Activated naive CD4-positive, alpha-beta T cell treated with anti-CD3 and anti-CD28 coated beads, Interleukin-2, amount 50 U/mL, for 16 hours (primary cell): ENCODE measurements around the gene INPP5A.

Source experiments
- DNase-seq: peaks from one replicate; pipeline ENCODE4 v3.0.0-alpha.2; 2020

Gene INPP5A

DNA sequence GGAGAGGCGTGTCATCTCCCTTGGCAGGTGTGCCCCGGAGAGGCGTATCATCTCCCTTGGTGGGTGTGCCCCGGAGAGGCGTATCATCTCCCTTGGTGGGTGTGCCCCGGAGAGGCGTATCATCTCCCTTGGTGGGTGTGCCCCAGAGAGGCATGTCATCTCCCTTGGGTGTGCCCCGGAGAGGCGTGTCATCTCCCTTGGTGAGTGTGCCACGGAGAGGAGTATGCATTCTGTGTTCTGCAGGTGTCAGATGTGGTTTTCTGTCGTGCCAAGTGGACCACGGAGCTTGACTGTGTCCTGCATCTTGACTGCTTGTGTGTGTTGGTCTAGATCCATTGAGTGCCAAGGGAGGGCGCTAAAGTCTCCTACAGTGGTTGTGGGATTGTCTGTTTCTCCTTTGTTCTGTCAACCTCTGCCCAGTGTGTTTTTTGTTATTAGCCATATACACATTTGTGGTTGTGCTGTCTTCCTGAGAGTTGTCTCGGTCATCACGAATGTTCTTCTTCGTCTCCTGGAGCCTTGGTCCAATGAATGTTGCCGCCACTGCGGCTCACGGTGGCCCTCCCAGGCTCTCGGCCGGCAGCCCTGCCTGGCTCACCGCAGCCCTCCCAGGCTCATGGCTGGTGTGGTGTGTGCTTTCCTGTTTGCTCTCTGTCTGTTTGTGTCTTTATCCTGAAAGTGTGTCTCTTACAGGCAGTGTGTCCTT lies 96.8 kb downstream of the INPP5A start:
- no peak for DNase-seq

DNA sequence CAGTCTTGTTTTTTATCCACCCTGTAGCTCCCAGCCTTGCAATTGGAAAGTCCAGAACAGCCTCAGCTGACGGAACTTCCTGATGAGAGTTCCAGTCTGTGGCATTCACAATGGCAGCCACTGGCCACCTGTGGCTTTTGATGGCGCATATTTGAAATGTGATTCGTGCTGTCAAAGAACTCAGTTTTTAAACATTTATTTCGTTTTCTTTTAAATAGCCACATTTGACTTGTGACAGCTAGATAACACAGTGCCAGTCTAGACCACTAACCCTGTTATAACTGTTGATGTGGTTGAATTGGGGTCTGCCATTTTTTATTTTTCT lies 97.3 kb downstream of the INPP5A start:
- DNase-seq = no peak

DNA sequence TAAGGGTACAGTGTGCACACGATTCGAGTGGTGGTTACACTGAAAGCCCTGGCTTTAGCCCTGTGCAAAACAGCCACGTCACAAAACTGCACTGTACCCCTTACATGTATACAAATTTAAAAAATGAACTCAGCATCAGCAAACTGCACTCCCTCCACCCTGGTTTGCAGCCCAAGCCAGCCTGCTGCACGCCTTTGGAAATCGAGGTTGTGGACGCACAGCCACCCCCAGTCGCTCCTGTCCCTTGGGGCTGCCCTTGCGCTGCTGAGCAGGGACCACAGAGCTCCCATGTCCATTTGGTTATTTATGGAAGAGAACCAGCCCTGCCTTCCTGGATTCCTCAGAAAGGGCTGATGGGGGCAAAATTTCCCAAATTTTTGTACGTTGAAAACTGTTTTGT lies 98.8 kb downstream of the INPP5A start:
- DNase-seq = no peak

DNA sequence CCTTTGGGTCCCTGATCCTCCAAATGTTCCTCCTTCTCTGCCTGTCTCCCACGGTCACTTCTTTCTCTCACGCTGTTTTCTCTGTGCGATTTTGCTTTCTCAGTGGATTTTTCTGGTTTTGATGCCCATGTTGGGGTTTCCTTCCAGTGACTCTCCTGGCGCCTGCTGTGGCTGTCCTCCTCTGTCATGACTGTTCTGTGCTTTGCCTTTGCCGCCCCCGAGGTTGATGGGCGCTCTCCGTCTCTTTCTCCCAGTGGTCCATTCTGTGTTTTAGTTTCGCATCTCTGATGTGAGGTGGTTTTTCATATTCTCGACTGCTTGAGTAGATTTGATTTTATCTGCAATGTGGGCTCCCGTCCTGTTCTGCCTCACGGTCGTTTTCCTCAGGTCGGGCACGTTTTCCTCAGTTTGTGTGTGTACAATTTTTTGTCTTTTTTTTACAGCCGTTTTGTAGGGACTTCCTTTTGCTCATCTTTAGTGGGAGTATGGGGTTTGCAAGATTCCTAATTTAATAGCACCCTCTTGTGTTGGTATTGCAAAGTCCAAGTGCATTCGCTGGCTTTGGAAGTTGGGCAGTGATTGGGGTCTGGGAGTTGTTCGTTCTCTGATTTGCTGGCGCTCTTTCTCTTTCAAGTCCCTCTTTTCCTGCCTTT lies 100.0 kb downstream of the INPP5A start:
- no peak for DNase-seq

DNA sequence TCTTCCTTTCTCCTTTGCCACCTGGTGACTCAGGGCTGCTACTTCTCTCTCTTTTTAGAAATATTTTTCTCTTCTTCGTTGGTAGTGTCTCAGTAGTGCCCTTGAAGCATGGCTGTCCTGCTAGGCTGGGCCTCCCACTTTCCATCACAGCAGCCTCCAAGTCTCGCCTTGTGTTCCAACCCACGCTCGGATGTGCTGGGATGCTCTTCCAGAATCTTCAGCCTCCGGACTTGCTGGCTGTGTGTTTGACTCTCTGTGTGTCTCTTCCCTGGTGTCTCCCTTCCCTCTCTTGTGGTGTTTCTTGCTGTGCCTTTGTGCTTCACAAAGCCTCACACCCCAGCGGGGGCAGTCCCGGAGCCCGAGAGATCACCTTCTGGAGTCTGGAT lies 100.5 kb downstream of the INPP5A start:
- DNase-seq = no peak

DNA sequence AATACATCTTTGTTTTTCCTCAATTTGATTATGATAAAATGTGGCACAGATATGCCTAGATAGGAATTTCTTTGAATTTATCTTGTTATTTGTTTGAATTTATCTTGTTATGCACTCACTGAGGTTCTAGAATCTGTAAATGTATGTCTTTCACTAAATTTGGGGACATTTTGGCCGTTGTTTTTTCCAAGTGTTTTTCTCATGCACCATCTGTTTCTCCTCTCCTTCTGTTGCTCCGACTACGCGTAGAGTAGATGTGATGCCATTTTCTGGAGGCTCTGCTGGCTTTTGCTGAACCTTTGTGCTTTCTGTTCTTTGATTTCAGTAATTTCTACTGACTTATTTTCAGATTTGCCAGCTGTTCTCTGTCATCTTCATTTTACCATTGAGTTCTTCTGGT lies 101.9 kb downstream of the INPP5A start:
- DNase-seq = no peak

DNA sequence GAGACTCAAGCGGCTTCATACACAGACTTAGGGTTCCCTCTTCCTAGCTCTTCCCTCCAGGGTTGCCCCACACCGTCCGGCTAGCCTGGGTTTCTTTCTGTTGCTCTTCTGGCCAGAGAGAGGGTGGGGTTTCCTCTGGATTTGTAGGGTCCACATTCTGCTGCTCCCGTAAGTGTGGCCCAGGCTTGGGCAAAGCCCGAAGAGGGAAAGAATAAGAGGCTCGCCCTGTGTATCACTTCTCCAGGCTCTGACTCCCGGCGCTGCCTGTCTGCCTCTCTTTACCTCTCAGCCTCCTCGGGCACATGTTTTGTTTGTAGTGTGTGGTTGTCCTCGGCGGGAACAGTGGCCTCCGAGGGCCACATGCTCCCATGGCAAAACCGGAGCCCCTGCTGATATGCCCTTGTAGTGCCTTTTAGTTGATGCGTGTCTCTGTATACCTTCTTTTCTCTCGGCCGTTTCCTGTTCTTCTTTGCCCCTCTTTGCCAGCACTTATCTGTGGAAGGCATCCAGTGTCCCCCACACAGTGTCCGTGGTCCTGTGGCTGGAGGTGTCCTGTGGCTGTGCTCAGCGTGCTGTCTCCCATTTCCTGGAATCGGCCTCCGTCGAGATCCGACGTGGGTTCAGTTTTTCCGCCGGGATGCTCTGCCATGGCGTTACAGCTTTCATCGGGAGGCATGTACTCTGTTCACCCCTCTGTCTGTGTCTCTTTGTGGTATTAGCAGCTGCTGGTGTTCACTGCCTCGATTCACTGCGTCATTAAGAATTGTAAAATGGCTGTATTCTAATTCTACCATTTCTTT lies 102.9 kb downstream of the INPP5A start:
- DNase-seq = no peak

DNA sequence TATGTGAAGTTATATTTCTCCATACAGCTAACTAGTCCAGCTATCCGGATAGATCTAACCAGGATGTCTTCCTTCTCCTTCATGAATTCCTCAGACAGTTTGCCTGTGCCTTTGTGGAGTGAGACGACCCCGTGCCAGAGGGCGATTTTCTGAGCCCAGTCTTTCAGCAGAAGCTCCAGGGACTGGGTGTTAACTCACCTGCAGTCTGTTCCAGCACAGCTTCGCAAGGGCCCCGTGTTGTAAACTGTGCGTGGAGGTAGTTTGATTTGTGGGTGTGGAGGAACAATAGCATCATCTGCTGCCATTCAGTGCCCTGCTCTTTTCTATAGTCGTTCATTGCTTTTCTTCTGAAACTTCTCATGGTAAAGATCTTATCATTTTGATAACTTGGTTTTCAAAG lies 103.8 kb downstream of the INPP5A start:
- no peak for DNase-seq

DNA sequence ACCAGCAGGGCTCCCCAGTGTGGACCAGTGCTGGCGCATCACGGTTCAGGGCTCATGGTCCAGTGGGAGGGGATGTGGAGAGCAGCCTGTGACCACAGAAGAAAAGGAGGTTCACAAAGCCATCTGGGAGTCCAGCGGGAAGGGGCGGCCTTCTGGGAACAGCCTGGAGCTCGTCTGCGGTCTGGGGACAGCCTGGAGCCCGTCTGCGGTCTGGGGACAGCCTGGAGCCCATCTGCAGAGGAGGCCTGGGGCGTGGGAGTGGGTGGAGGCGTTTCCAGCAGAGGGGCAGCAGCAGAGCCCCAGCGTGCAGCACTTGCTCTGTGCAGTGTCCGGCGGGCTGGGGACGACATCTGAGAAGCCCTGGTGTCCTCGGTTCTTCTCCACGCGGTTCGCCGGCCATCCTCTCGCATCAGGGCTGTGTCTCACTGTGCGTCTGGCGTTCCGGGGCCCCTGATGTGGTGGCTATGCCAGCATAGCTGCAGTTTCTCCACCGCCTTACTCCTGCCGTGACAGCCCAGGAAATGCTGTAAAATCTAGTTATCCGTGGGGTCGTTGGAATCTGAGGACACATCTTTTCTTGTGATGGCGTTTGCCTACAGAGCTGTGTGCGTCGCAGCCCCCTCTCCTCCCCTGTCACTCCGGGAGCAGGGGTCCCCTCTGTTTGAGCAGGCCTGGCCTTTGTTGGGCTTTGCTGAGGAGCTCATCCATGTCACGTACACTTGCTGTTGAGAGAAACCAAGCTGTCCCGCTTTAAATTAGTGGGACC lies 104.6 kb downstream of the INPP5A start:
- DNase-seq = no peak

DNA sequence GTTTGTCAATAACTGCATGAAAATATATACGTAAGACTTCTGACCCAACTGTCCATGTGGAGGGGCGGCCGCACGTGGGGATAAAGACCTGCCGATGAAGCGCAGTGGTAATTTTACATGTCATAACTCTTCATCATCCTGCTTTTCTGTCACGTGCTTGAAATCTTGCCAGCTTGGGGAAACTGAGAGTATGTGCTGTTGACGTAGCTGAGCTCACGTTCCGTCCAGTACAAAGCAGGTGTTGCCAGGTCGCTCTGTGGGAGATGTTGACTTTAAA lies 105.1 kb downstream of the INPP5A start:
- DNase-seq = no peak

DNA sequence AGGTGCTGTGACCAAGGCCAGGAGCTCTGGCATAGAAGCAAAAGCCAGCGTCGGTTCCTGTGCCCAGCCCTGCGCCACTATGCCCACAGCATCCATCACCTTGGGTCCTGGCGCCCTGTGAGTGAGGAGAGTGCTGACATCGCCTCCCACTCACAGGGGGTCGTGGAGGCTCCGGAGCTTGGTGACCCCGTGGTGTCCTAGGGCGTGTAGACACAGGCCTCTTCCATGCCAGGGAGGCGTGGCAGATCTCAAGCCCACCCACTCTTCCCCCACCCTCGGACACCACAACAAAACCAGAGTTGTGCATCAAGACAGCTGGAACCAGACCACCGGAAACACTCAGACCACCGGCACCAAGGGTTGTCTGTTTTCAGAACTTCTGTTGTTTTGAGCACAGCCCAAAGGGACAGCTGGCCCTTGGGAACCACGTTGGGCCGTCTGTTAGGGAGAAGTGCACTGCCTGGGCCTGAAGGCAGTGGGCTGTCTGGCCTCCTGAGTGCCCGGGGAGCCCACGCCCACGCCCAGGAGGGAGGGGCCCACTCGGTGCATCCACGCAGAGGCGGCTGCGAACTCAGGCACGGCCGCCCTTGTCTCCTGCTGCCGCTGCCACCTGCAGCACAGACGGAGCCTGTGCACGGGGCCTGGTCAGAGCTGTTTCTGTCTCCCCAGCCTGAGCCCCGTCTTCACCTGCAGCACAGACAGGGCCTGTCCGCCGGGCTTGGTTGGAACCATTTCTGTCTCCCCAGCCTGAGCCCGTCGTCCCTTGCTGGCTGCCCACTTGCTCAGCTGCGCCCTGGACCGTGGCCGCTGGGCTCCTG lies 106.3 kb downstream of the INPP5A start:
- no peak for DNase-seq

DNA sequence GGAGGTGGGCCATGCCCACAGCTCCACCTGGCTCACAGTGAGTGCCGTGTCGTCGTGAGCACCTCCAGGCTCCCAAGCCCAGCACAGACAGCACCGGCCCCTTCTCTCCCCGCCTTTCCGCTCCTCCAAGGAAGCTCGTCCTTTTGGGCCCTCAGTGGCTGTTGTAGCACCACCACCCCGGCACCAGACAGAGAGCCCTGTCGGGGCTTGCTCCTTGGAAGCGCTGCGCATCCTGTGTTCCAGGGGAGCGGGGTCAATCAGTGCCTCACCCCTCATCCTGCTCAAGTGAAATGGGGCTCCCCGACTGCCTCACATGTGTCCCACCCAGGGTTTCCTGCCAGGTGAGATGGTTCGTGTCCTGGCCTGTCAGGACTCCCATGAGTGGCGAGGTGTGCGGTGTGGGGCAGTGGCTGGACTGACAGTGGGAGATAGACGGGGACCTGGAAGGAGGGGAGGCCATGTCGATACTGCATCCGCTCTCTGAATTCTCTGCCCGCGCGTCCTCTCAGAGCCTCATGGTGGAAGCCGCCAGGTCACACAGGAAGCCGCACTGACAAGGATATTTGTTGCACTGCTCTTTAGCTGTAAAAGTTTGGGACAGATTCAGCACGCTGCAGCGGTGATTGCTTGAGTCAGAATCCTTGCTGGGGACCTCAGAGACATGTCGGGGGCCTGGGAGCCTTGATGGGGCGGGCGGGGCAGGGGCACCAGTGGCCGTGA lies 107.1 kb downstream of the INPP5A start:
- no peak for DNase-seq

DNA sequence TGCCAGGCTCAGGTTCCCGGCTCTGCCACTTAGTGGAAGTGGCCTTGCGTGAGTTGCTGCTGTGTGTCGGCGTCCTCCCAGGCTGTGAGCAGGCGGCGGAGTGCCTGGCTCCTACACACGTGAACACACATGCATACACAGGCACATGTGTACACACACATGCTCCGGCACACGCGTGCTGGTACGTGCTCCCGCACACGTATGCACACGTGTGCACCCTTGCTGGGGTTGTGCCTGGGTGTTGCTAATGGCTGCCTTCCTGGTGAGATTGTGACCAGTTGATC lies 107.6 kb downstream of the INPP5A start:
- no peak for DNase-seq

DNA sequence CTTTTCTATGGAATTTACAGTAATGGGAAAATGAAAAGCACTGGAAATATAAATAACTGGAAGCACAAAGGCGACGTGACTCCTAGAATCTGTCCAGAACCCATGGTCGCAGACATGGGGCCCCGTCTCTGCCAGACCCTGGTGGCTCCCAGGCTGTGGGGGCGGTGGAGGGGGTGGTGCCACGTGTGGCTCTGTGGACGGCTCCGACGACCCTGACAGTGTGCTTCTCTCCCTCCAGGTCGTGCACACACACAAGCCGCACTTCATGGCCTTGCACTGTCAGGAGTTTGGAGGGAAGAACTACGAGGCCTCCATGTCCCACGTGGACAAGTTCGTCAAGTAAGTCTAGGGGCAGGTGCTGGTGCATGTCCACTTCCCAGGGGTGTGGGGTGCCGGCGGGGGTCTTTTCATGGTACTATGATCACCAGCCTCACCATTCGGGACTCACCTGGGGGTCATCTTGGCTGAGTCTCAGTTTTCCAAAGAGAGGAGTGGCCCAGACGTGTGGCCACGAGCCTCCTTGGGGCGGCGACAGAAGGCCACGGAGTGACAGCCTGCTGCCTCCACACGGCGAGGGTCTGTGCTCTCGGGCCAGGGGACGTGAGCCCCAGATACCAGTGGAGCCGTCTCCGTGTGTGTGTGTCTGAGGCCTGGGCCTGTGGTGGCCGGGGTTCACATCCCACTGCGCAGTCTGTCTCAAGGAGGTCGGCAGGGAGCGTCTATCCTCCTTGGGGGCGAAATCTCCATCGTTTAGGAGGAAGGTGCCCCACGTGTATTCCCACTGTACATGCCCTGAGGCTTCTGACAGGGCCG lies 108.2 kb downstream of the INPP5A start:
- DNase-seq = no peak

DNA sequence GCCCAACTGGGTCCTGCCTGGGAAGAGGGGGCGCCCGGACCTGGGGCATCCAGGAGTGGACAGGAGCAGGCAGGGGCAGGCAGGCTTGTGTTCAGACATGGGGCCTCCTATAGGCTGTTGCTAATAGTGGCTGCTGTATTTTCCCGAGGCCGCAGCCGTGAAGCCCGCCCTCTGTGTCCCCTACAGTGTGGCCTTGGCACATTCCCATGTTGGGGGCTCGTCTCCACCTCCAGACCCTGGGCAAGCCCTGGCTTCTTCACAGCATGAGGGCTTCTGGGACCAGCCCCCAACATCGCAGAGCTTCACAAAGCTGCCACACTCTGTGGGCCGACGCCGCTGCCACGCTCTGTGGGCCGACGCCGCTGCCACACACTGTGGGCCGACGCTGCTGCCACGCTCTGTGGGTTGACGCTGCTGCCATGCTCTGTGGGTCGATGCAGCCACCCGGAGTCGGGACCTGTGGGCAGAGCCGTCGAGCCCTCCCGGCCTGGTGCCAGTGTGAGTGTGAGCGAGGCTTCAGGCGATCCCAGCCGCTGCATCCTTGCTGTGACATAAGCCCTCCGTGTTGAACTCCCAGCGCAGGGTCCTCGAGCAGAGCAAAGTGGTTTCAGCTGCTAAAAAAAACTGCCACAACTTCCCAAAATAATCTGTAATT lies 109.0 kb downstream of the INPP5A start:
- DNase-seq = no peak

DNA sequence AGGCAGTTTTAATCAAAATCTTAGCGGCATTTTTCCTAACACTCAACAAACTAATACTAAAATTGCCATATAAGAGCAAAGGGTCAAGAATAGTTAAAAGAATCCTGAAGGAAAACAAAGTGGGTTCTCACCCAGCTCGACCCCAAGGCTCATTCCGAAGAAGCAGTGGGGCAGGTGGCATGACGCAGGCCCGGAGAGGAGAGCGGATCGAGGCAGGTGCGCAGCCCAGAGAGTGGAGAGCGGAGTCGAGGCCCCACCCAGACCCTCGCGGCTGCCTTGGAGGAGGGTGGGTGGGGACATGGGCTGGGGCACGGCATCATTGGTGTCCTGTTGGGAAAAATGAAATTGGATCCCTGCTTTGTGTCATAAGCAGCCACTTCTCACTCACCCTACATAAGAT lies 109.8 kb downstream of the INPP5A start:
- DNase-seq = no peak

DNA sequence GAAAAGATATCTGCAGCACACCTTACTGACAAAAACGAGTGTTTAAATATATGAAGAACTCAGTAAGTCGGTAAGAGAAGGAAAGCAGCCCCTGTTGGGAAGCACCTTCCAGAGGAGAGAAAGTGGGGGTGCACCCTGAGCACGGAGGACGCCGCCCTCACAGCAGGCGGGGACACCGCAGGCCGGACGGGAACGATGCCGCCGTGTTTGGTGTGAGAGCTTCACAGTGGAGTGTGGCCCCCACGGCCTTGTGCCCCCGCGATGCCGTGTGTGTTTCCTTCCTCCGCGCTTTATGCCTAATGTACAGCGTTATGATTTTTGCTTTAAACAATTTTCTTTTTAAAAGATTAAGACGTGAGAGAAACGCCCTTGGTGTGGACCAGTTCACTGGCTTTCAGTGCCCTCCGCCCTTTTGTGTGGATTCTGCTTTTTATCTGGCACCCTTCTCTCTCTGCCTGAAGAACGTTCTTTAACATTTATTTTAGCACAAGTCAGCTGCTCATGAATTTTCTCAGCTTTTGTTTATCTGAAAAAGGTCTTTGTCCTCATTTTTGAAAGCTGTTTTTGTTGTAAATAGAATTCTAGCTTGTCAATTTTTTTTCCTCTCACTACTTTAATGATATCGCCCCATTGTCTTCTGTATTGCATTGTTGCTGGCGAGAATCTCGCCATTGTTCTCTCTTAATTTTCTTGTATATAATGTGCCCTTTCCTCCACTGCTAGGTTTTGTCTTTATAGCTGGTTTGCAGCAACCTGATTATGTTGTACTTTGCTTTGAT lies 110.7 kb downstream of the INPP5A start:
- no peak for DNase-seq

DNA sequence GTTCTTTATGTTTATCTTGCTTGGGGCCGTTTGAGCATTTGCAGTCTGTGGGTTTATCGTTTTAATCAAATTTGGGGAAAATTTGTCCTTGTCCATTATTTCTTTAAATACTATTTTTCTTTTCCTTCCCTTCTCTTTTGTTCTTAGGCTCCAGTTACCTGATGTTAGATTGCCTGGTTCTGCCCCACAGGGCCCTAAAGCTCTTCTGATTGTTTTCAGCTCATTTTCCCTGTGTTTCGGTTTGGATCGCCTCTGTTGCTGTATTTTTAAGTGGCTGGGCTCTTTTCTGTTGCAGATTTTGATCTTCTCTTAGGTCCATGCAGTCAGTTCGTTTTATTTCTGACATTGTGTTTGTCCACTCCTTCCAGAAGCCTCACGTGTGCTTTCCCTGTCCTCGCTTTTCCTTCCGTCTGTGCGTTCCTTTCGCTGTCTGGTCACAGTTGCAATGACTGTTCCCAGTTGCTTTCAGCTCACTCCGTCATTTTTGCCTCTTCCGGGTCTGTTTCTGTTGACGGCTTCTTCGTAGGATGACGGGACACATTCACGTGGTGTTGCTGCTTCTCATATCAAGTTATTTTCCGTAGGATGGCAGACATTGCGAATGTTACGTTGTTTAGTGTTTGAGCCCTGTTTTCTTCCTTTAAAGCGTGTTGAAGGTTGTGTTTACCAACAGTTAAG lies 111.4 kb downstream of the INPP5A start:
- no peak for DNase-seq

DNA sequence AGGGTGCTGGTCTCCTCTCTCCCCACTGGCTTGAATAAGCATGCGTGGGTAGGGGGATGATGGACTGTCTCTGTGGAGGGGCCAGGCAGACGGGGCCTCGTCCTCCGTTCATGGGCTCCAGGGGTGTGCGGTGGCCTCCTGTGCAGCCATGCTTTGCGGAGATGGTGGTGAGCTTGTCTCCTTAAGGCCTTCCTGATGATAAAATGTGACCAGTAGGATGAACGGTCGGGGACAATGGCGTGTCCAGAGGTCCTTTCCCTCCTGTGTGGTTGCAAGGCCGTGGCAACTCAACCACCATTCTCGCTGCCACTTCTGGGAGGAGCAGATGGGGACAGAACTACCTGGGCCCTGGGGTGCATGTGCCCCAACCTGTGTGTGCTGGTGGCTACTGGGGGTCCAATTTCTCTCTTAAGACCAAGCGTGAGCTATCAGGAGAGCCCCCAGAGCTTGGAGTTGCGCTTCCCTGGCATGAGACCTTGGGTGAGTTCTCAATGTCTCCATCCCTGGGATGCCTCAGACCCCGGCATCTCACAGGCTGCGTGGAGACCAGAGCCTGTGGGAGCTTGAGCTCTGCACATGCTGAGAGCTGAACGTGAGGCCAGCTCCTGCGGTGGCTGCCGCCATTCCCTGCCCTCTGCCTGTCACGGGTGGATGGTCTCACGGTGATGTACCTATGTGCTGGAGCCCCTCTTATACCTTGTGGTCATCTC lies 112.2 kb downstream of the INPP5A start:
- no peak for DNase-seq
